Activated CD8-positive, alpha-beta memory T cell treated with anti-CD3 and anti-CD28 coated beads, Interleukin-2, amount 50 U/mL, for 24 hours (primary cell): Measurements from ENCODE around the gene ZC3H12A.

Source experiments
- DNase-seq: peaks from one replicate; pipeline ENCODE4 v3.0.0-alpha.2; 2020; ENCODE audit errors: extremely low read depth

The ZC3H12A gene

DNA sequence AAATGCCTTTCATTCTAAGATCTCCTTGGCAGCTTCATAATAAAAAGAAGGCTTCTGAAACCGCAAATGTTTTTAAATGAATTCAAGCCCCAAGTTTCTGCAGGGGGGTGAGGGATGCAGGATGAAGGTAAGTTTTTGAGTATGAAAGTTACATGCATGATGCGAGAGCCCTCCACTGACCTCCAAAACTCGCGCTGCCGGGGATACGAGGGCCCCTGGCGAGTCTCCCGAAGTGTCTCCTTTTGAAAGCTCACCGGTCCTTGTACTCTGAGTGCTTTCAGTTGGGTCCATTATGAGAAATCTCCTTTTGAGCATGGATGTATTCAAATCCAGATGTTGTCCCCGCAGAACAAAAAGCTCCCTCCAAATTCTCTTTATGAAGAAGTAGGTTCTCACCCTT lies 18.9 kb upstream of the ZC3H12A start:
- no peak for DNase-seq

DNA sequence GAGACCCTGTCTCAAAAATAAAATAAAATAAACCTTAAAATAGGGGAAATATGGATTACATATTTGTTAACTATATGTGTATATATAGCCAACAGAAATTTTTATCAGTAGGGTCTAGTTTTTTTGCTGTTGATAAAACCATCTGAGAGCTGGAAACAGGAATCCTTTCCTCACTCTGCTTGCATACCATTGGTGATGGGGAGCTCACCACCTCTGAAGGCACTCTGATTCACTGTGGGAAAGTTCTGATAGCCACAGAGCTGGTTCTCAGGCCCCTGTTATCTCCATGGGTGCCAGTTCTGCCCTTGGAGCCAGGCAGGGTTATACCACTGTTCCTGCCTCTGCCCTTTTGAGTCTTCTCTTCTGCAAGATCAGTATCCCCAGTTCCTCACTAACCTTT lies 17.8 kb upstream of the ZC3H12A start:
- DNase-seq: no peak

DNA sequence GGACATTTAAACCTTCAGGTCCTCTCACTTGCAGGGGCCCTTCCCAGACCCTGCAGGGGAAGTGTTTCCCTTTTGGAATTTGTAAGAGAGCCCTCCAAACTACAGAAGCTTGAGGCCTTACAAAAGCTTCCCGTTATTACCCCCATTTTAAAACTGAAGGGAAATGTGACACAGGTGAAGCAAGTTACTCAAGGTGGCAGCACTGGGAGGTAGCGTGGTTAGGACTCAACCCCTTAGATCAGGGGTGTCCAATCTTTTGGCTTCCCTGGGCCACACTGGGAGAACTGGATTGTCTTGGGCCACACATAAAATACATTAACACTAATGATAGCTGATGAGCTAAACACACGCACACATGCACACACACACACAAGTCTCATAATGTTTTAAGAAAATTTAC lies 15.8 kb upstream of the ZC3H12A start:
- DNase-seq: no peak

DNA sequence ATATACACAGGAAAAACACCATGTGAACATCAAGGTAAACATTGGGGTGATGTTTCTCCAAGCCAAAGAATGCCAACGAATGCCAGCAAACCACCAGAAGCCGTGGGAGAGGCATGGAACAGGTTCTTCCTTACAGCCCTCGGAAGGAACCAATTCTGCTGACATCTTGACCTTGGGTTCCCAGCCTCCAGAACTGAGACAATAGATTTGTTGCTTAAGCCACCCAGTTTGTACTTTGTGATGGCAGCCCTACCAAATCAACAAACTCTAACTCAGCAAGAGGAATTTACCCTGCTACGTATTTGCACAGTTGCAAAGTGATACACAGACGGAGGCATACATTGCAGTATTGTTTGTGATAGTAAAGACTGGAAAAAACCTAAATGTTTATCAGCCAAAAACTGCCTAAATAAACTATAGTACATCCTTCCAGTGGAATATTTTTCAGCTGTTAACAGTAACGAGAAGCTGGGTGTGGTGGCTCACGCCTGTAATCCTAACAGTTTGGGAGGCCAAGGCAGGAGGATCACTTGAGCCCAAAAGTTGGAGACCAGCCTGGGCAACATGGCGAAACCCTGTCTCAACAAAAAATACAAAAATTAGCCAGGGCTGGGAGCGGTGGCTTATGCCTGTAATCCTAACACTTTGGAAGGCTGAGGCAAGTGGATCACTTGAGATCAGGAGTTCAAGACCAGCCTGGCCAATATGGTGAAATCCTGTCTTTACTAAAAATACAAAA lies 12.5 kb upstream of the ZC3H12A start:
- no peak for DNase-seq

DNA sequence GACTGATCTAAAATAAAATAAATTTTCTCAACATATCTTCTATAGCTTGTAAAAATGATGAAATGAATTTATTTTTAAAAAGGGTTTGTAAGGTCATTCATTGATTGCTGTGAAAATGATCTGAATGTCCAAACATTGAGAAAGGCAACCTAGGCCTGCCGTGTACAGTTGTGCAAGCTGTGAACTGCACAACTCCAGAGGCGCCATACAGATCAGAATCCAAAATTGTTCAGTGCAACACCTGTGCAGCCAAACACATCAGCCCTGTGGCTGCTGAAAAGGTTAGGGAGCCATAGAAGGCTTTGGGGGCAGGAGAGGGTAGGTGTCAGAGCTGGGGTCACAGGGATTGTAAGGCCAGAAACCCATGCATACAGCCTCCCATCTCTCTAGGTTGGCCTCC lies 9.9 kb upstream of the ZC3H12A start:
- DNase-seq: no peak

DNA sequence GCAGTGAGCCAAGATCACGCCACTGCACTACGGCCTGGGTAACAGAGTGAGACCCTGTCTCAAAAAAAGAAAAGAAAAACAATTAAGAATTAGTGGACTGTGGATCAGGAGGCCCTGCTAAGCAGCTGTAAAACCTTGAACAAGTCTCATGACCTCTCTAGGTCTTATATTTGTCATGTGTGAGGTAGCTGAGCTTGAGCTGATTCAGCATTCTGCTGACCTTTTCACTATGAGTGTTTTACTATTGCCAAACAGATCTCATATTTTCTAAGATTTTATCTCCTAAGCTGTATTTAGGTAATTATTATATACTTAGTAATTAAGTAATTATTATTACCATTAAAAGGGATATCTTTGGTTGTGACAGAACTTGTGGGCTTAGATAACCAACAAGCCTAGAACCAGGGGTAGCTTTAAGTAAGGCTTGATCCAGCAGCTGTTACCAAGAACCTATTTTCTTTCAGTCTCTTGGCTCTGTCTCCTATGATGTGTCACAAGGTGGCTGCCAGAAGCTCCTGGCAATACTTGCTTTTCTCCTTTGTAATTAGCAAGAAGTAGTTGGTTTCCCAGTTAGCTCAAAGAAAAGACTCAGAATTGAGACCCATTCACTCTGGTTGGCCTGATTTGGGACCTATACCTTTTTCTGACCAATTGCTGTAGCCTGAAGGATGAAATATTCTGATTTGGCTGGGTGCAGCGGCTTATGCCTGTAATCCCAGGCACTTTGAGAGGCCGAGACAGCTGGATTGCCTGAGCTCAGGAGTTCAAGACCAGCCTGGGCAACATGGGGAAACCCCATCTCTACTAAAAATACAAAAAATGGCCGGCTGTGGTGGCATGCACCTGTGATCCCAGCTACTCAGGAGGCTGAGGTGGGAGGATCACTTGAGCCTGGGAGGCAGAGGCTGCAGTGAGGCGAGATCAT lies 8.5 kb upstream of the ZC3H12A start:
- DNase-seq: no peak

DNA sequence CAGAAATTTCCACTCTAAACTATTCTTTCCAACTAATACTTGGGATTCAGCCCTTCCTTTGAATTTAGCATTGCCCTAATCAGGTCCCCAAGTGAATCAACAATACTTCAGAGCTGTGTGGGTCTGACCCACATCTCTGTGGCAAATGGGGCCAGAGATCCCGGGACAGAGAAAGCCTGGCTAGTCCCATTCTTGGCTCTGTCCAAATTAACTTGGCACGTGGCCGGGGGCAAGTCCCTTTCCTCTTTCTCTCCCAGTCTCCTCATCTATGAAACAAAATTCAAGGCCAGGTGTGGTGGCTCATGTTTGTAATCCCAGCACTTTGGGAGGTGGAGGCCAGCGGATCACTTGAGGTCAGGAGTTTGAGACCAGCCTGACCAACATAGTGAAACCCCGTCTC lies 6.3 kb upstream of the ZC3H12A start:
- no peak for DNase-seq

DNA sequence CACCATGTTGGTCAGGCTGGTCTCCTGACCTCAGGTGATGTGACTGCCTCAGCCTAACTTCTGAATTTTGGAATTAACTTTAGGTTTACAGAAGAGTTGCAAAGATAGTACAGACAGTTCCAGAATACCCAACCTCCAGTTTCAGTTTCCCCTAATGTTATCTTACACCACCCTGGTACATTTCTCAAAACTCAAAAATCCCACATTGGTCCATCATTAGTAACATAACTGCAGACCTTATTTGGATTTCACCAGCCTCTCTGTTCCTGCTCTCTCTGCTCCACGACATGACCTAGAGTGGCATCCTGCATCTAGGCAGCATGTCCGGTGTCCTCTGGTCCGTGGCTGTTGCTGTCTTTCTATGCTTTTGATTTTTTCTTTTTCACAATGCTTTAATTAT lies 5.0 kb upstream of the ZC3H12A start:
- no peak for DNase-seq

DNA sequence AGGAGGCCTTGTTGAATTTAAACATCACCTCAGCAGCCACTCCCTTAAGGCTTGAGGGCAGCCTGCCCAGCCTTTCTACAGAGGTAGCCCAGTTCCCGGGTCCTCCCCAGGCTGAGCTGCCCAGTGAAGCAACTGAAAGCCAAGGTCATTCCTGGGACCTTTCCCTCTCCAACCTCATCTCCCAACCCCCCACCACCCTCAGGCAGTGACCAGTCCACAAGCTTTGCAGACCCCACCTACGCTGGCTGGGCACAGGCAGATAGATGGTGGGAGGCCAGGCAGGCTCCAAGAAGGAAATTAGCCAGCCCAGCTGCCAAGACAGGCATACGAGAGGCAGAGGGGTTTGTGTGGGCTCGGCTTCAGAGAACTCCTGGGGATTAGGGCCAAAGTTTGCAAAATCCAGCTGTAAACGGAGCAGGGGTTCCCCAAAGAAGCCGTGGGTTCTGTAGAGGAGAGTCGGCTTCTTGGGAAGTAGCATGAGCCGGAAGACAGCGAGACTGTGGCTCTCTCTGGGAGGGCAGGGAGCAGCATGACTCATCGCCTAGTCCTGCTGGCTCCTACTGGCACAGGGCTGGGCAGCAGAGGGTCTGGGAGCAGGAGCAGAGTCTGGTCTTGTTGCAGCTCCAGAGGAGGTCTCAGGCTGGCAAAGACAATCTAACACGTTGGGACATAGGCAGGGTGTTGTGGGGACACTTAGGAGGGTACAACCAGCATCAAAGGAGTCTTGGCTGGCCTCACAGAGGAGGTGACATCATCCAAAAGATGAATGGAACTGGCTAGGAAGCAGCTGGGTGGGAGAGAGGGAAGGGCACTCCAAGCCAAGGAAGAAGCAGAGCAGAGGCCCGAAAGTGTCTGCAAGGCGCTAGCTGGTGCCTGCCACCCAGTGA lies 2.8 kb upstream of the ZC3H12A start:
- no peak for DNase-seq

DNA sequence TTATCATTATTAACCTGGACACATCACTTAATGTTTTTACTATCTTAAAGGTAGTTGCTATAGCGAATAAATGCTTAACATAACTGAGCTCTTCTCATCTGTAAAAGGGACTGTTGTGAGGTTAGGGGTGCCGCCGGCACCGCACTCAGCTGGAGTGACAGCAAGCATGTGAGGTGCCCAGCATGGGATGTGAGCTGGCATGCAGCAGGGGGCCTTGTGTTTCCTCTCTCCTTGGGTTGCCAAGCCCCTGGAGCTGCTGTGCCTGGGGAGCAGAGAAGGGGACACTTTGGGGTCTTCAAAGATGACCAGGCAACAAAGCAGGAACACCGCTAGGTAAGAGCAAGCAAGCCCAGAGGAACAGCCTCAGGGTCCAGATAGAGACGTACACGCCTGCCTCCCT lies 2.1 kb upstream of the ZC3H12A start:
- no peak for DNase-seq

DNA sequence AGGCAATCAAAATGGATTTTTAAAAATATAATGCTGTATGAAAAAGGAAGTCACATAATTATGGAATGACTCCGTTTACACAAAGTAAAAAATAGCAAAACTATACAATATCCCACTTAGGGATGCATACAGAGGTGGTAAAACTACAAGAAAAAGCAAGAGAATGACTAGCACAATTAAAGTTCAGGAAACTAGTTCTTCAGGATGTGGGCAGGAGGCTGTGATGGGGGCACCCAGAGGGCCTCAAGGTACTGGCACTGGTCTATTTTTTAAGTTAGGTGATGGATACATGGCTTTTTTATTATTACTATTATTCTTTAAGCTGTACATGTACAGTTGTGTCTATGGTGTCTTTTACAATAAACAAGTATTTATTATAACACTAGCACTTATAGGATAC lies 1.4 kb upstream of the ZC3H12A start:
- DNase-seq: no peak

DNA sequence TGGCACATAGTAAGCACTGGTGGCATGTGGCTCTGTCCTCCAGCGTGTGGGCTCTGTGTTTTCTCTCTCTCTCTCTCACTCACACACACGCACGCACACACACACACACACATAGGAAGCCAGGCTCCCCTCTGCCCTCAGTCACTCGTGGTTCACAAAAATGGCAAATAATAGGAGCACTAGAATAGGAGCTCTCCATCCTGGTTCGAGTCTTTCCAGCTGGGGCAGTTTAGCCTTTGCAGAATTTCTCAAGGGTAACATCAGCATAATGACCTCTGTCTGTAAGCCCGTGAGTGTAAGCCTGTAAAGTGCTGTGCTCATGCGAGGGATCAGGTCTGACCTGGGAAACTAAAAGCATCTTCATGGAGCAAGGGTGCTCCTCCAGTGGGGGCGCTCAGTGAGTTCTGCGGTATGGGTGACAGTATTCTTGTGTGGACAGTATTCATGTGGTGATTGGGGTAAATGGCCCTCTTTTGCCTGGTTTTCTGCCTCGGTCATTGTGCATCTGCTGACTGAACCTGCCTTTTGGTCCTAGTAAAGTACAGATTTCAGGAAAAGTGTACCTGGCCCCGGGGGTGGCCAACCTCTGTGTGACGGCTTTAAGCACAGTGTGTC lies 842 bp upstream of the ZC3H12A start:
- no peak for DNase-seq

DNA sequence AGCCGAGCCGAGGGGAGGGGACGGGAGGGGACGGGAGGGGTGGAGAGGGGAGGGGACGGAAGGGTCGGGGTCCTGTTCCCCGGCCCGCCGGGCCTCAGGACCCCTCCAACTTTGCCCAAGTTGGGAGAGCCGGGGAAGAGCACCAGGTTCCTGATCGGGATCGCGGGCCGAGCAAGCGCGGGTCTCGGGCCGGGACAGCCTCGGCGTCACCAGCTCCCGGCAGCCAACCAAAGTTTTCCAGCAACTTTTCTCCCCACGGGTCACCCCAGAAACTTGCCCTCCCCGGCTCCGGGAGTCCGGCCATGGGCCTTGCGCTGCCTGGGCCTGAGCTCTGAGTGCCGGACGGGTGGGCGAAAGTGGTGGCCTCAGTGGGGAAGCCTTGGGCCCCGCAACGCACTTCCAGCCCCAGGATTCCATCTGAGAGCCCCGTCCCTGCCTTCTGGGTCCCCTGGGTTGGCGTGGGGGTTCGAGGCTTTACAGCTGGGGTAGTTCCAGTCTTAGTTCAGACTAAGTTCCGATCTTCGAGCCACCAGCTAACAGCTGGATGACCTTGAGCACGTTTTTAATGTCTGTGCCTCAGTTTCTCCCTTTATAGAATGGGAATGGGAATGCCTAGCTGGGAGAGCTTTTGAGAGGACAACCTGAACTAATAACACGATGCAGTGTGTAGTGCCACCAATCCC lies 458 bp downstream of the ZC3H12A start:
- no peak for DNase-seq

DNA sequence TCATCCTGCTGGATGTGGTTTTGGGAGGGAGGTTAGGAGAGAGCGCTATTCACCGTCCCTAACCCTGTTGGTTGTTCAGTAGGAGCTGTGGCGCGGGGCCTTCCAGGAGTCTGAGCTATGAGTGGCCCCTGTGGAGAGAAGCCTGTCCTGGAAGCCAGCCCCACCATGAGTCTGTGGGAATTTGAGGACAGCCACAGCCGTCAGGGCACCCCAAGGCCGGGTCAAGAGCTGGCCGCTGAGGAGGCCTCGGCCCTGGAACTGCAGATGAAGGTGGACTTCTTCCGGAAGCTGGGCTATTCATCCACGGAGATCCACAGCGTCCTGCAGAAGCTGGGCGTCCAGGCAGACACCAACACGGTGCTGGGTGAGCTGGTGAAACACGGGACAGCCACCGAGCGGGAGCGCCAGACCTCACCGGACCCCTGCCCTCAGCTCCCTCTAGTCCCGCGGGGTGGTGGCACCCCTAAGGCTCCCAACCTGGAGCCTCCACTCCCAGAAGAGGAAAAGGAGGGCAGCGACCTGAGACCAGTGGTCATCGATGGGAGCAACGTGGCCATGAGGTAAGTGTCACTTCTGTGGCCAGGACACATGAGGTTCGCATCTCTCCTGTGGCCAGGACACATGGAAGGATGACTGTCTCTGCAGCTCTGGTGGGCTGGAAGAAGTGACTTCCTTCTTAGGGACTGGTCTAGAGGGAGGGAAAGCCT lies 1.2 kb downstream of the ZC3H12A start:
- DNase-seq: no peak

DNA sequence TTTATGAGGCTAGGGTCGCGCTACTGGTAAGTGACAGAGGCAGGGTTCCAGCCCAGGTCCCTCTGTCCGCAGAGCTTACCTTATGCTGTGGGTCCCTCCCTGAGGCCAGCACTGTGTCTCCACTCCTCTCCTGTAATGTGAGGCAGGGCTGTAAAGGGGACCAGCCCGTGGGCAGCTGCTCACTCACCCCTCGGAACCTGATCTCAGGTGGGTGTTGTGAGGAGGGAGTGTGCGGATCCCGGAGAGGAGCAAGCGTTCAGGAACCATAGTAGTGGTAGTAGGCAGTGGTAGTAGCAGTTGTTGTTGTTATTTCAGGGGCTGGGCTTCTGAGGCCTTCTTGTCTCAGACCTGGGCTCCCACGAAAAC lies 1.7 kb downstream of the ZC3H12A start:
- DNase-seq: no peak

DNA sequence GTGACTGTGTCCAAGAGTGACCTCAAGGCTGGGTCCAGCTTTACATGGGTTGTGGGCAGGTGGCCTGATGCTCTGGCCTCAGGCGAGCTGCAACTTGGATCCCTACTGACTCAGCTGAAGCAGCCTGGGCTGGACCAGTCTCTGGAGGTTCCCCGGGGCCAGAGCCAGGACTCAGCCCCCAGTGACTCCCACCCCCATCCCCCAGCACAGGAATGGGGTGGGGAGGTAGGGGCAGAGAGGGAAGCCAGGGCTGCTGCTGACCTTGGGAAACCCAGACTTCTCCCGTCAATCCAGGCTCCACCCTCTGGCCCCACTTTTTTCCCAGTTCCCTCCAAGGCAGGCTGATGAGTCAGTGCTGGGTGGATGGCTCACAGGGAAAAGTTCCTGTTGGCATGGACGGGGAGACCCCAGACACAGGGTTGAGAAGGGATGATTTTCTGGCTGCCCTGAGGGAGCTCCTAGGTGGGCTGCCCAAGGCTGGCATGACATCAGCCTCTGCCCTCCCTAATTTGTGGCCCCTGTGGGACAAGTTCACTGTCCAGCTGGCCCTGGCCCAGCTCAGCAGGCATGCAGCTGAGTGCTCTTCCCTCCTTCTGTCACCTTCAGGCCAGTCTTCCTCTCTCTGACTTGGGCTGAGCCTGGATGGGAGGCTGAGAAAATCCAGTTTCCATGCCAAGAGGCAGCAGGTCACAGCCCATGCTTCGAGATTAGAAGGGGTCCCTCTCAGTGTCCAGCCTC lies 2.2 kb downstream of the ZC3H12A start:
- no peak for DNase-seq

DNA sequence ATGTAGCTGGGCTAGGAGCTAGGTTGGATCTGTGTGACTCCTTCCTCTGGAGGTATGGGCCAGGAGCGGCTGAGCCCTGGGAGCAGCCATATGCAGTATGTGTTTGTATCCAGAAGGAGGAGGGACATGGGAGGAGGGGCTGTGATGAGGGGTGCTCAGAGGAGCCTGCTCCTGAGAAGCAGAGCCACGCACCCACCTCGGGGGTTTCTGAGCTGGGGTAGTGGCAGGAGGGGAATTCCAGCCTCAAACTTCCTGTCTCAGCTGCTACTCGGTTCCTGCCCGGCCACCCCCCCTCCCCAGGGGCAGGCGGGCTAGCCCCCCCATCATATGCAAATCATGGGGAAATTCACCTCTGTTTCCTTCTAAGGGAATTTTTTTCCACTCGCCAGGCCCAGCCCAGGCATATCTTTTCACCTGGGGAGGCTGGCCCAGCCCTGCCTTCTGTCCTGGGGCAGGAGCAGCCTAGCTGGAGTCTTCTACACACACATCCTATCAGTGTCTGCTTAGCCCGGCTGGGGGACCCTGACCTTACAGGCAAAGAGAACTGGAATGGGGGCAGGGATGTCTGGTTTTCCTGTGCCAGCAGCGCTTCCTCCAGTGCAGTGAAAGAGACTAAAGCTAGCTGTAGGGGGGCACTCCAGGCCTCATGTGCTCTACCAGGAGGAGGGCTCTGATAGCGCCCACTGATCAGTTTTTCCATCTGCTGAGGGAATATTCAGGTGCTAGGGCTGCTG lies 3.0 kb downstream of the ZC3H12A start:
- peak; percentile 80 for DNase-seq

DNA sequence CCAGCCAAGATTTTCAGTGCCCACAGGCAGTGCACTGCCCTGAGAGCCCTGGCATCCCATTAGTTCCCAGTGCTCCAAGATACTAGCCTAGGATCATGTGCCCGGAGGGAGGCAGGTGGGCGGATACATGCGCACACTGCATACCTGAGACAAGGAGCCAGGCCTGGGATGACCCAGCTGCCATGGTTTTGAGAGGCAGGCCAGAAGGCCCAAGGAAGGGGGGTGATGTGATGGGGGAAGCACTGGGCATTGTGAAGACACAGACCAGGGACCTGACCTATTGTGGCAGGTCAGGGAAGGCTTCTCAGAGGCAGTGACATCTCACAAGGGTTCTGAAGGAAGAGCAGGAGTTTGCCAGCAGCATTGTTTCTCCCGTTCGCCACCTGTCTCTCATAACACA lies 3.6 kb downstream of the ZC3H12A start:
- DNase-seq: no peak

DNA sequence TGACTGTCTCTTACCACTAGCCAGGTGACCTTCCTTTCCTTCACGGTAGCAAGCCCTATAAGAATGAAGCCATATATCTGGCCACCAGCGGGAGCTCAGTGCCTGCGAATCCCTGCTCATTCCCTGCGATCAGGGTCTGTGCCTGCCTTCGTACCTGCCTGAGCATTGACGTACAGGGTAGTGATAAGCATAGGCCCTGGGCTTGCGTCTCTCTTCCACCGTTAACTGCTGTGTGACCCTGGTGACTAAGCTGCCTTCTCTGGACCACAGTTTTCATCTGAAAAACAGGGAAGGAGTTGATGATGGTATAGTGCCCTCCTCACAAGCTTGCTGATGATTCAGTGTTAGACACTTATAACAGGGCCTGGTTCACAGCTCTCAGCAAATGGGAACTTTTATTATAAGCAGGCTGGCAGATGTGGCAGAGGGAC lies 4.1 kb downstream of the ZC3H12A start:
- no peak for DNase-seq
